Measurements from ENCODE around the gene UGT1A5.

GRCh38 chr2:233680361-233681045 lies 32.2 kb upstream of the UGT1A5 start:
- TF ChIP-seq CTCF (conservative IDR thresholded peaks at IDR 0.05; ENCODE audit: low read length) (no peak), EZH2phosphoT487 (IDR thresholded peaks at IDR 0.05; ENCODE audit: borderline replicate concordance, low read depth, low read length) (no peak)

All from OCI-LY7 (cell line).